ENCODE results near the gene CCNQ. TPM values are rescaled to one million over a fixed set of nuclear protein-coding genes. Genes with fewer than 3 reads are reported as not detected.

Gene CCNQ
- total RNA-seq, 2 experiments from 2014 or later = 22.5 to 23.8 TPM

DNA sequence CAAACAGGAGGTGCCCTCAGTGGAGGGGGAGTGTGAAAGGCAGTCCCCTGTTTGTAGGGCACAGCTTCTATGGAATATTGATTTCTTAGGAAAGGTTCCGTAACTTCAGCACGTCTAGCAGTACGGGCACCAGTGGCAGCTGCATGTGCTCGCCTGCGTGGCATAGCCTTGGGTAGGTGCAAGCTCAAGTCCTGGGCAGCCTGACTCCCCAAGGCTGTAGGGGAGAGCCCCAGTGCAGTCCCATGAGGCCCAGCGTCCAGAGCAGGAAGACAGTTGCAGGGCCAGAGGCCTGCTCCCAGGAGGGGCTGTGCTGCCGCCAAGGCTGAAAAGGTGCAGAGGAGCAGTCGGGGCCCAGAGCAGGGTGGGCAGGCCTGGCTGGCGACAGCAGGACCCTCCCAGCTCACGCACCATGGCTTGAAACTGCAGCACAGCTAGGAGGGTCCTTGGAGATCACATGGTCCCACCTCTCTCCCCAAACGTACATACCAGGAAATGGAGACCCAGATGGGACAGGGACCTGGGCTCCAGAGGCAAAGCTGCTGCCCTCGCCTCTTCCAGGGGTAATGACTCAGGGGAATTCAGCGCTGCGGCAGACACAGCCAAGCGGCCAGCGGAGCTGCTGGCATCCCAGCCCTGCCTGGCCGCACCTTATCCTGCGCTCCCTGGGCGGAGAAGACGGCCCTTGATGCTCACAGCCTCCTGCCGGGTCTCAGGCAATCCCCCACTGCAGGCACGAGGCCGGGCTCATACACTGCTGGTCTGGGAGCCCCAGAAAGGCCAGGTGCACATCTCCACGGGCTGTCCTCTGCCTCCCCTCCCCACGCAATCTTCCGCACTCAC is 42.0 kb upstream of the CCNQ start:
- Mint-ChIP-seq H3K9me3 (no peaks in the 10 kb centered on the region), H3K4me1 (peaks cover 8% of the 10 kb centered on the region), H3K27me3 (peaks cover 32% of the 10 kb centered on the region), H3K36me3 (ENCODE audit: low read depth) (no peaks in the 10 kb centered on the region), H3K27ac (no peak overlapping the region), H3K4me3 (no peak overlapping the region)
- POLR2A ChIA-PET = no interaction called here
- CTCF ChIA-PET = interaction anchor here (0.7 kb wide), 1 partner anchor 15 kb away, joined by 3 read pairs; no protein-coding TSS in a partner anchor
- no peak for DNase-seq

DNA sequence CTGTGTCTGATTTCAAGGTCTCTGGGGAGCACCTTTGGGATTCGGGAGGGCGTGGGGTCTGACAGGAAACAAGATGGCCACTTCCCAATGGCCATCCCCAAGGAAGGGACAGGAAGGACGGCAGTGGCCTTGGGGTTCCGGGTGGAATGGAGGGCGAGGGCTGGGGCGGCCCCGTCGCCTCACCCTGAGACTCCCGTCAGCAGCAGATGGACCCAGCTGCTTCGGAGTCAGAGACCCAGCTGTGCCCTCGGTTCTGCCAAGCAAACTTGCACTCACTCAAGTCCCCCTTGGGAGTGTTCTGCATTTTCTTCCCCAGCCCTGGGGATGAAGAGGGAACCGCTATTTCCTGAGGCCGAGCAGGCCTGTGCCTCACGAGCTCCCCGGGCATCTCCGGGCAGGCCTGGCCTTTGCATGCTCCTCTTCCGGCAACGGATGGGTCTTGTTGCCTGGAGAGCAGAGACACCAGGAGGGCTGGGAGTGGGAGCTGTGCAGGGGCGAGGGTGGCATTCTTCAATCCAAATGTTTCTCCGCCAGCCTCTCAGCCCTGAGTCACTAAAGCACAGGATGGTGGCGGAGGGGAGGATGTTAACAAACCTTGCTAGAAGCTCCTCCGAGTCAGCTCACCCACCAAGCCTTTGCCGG is 41.2 kb upstream of the CCNQ start:
- Mint-ChIP-seq H3K4me1 (peaks cover 8% of the 10 kb centered on the region), H3K27me3 (peaks cover 26% of the 10 kb centered on the region), H3K27ac (no peak overlapping the region), H3K4me3 (no peak overlapping the region), H3K9me3 (no peaks in the 10 kb centered on the region), H3K36me3 (ENCODE audit: low read depth) (no peaks in the 10 kb centered on the region)
- DNase-seq = no peak
- POLR2A ChIA-PET = no interaction called here
- CTCF ChIA-PET = interaction anchor here (0.7 kb wide), 1 partner anchor 16 kb away, joined by 3 read pairs; no protein-coding TSS in a partner anchor

DNA sequence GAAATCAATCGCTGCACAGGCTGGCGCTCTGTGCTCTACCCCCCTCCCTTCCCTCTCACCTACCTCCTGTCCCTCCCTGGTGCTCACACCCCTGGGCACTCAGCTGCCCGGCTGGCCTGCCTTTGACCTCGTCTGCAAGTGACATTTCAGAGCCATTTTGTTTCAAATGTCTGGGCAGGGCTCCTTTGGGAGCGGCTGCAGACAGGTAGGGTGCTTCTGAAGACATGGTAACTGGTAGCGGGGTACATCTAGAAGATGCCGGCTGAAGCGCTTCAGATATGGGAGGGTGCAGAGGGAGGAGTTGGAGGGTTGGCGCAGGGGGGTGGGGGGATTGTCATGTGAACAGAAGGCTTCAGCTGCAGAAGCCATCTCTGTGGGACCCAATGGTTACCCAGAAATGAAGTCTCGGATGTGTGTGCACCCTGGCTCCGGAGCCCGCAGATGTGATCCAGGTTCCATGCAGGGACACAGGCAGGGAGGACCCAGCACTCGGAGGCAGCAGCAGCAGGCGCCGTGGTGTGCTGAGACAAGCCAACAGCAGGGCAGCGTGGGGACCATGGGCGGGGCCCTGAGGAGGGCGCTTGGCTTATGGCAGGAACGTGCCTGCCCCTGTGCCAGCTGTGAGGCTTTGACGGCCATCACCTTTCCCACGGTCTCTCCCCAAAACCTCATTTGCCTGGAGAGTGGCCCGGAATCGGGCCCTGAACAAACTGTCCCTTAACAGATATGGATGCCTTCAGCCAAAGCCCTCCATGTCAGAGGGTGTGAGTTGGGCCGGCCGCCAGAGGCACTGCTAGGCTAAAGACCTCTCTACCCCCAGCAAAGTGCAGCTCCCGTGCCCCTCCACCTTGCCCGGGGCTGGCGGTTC is 40.5 kb upstream of the CCNQ start:
- H3K27ac Mint-ChIP-seq = no peak overlapping the region
- CTCF ChIA-PET = no interaction called here
- no peaks in the 10 kb centered on the region for H3K36me3 Mint-ChIP-seq (ENCODE audit: low read depth)
- POLR2A ChIA-PET = no interaction called here
- peaks cover 8% of the 10 kb centered on the region for H3K4me1 Mint-ChIP-seq
- H3K27me3 Mint-ChIP-seq = peaks cover 19% of the 10 kb centered on the region
- DNase-seq = no peak
- no peak overlapping the region for H3K4me3 Mint-ChIP-seq
- no peaks in the 10 kb centered on the region for H3K9me3 Mint-ChIP-seq

DNA sequence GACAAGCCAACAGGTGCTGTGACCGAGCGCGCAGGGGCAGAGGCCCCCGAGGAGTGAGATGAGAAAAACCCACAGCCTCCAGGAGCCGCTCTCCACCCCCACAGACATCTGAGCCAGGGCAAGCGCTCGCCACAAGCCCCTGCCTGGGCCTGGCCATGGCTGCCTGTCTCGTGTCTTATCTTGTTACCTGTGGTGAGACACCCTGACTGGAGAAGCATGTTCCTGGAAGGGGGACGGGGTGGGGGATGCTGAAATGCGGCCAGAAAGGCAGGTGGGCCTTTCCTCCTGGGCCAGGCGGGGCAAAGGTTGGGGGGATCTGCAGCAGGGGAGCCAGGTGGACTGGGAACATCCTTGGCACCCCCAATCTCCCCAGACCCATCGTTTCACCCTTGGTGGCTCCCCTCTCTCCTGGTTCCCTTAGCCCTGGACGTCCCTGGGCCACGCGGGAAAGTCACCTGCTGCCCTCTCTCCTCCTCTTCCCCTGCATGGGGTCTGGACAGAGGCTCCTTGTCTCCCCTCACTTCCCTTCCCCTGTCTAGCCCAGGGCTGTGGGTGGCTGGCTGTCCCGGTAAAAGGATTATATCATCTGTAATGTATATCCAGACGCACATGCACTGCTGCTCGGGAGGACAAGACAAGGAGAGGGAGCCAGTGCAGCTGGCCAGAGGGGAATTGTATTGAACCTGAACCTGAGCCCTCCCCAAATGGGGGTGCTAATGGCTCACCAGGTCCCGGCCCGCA is 39.7 kb upstream of the CCNQ start:
- DNase-seq = no peak
- CTCF ChIA-PET = no interaction called here
- Mint-ChIP-seq H3K27me3 (peaks cover 17% of the 10 kb centered on the region), H3K27ac (no peak overlapping the region), H3K9me3 (no peaks in the 10 kb centered on the region), H3K36me3 (ENCODE audit: low read depth) (no peaks in the 10 kb centered on the region), H3K4me1 (peaks cover 8% of the 10 kb centered on the region), H3K4me3 (no peak overlapping the region)
- POLR2A ChIA-PET = no interaction called here

DNA sequence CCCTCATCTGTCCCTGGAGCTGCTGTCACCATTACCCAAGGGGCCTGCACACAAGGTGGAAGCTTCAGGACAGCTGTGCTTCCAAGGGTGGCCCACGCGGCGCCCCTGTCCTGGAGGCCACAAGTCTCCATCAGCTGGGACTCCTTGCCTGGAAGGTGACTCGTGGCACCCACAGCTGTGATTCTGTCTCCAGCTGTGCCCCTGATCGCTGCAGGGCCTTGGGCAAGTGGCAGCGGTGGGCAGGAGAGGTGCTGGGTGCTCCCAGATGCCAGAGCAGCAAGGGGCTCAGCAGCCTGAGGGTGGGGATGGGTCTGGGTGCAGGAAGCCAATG is 39.1 kb upstream of the CCNQ start:
- ChIA-PET POLR2A (no interaction called here), CTCF (no interaction called here)
- Mint-ChIP-seq H3K9me3 (no peaks in the 10 kb centered on the region), H3K36me3 (ENCODE audit: low read depth) (no peaks in the 10 kb centered on the region), H3K27ac (no peak overlapping the region), H3K27me3 (peaks cover 14% of the 10 kb centered on the region), H3K4me1 (peaks cover 8% of the 10 kb centered on the region), H3K4me3 (no peak overlapping the region)
- no peak for DNase-seq

DNA sequence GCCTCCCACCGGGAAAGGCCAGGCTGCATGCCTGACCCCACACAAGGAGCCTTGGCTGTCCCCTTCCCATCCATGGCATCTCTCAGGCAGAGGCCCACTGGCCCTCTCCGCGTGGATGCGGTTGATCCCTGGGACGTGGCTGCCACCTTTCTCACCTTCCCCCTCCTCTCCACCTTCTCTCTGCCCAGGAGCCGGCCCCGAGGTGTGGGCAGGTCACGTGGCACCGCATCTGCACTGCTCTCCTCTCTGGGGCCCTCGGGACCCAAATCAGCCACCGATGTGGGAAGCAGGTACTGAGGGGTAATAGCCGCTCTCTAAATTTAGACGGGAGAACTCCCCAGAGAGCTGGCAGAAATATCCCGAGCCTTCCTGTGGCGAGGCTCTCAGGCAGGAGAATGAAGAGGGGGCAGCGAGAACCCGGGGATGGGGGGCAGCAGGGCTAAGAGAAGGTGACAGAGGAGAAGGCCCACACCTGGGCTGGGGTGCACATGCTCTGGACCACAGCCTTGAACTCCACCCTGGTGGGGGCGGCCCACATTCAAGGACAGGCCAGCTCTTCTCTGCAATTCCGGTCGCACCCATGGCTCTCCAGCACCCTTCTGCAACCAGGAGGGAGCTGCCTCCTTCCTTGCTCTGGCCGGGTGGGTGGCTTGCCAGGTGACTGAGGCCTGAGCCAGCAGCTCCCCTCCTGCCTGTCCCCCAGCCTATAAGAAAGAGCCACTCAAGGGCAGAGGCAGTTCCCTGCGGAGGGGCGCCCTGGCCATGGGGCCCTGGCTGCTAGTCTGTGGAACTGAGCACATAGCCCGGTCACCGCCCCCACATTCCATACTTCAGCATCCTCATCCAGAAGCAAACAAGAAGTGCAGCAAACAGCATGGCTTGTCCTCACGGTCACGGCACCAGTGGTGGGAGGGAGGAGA is 38.4 kb upstream of the CCNQ start:
- peaks cover 4% of the 10 kb centered on the region for H3K4me1 Mint-ChIP-seq
- H3K27ac Mint-ChIP-seq = no peak overlapping the region
- CTCF ChIA-PET = interaction anchor here (0.6 to 1.8 kb wide), 2 partner anchors 25 to 696 kb away, joined by 3 to 5 read pairs; no protein-coding TSS in a partner anchor
- H3K27me3 Mint-ChIP-seq = peaks cover 10% of the 10 kb centered on the region
- POLR2A ChIA-PET = no interaction called here
- no peak overlapping the region for H3K4me3 Mint-ChIP-seq
- no peaks in the 10 kb centered on the region for H3K36me3 Mint-ChIP-seq (ENCODE audit: low read depth)
- DNase-seq = no peak
- no peaks in the 10 kb centered on the region for H3K9me3 Mint-ChIP-seq

DNA sequence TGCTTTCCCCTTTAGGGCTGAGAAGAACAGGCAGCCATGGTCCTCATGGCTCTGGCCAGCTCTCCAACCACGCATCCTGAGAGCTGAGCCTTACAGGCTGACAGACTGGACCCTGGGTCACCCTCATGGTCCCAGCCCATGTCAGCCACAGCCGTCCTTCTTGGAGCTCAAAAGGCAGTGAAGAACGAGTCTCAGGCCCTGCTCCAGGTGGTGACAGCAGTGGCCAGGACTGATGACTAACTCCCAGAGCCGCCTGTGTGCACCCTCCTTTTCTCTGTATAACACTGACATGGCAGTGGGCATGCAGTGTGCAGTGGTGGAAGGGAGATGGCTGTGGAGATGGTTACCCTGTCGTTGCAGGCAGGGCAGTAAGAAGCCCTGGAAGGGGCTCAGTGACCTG is 37.8 kb upstream of the CCNQ start:
- H3K9me3 Mint-ChIP-seq = no peaks in the 10 kb centered on the region
- H3K27ac Mint-ChIP-seq = no peak overlapping the region
- ChIA-PET CTCF (interaction anchor here (1.8 kb wide), 1 partner anchor 695 kb away, joined by 5 read pairs; no protein-coding TSS in a partner anchor), POLR2A (no interaction called here)
- peaks cover 3% of the 10 kb centered on the region for H3K4me1 Mint-ChIP-seq
- peaks cover 9% of the 10 kb centered on the region for H3K27me3 Mint-ChIP-seq
- no peak for DNase-seq
- no peak overlapping the region for H3K4me3 Mint-ChIP-seq
- no peaks in the 10 kb centered on the region for H3K36me3 Mint-ChIP-seq (ENCODE audit: low read depth)

DNA sequence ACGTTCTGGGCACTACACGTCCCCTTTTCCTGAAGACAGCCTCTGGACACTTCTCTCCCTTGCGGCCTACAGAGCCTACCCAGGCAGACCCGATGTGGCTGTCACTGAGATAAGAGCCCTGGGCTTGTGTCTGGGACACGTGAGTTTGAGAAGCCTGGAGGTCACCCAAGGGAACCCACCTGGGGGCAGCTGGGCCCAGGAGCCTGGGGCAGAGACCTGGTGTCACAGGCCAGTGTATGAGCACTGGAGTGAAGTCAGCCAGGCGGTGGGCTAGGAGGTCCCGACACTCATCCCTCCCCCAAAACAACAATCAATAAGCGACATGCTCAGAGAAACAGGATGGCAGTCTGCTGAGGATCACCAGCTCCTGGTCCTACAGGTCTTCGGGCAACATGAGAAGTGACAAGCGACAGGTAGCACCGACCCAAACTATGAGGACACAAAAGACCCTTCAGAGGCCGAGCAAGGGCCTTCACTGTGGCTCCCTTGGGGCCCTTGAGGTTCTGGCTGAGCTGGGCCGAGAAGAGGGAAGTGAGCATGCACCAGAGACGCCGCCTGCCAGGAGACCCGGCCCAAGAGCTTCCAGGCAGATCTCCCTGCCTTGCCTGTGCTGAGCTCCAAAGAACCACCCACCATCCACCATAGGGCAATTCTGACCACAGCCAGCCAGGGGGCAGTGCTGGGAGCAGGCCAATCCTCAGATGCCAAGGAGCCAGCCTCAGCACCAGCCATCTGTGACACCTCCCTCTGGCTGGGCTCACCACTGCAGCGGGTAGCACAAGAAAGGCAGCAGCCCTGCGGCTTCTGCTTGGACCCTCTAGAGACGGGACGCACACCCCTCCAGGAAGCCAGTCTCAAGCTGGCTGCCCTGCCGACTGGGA is 37.1 kb upstream of the CCNQ start:
- DNase-seq = peak; percentile 20
- peaks cover 4% of the 10 kb centered on the region for H3K27me3 Mint-ChIP-seq
- H3K4me3 Mint-ChIP-seq = no peak overlapping the region
- POLR2A ChIA-PET = no interaction called here
- no peaks in the 10 kb centered on the region for H3K9me3 Mint-ChIP-seq
- no peaks in the 10 kb centered on the region for H3K36me3 Mint-ChIP-seq (ENCODE audit: low read depth)
- CTCF ChIA-PET = interaction anchor here (0.8 to 1.8 kb wide), 3 partner anchors 14 to 694 kb away, joined by 3 to 5 read pairs (median 4); no protein-coding TSS in a partner anchor
- no peaks in the 10 kb centered on the region for H3K4me1 Mint-ChIP-seq
- no peak overlapping the region for H3K27ac Mint-ChIP-seq

DNA sequence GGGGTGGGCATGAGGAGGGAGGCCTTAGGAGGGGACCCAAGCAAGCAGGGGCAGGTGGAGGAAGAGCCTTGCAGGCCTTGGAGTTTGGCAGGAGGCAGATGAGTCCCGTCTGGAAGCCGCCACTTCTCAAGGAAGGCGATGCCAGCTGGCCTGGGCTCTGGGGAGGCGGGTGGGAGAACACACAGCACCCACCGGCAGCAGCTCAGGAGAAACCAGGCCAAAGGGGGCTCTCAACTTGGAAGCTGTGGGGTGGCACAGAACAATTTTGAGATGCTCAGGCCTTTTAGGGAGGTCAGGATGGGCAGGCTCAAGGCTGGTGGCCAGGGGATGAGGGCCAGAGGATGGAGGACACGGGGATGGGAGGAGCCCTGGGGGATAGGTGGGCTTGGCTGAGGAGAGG is 36.4 kb upstream of the CCNQ start:
- peaks cover 5% of the 10 kb centered on the region for H3K27me3 Mint-ChIP-seq
- DNase-seq = no peak
- ChIA-PET CTCF (interaction anchor here (1.7 kb wide), 1 partner anchor 14 kb away, joined by 4 read pairs; no protein-coding TSS in a partner anchor), POLR2A (no interaction called here)
- H3K9me3 Mint-ChIP-seq = no peaks in the 10 kb centered on the region
- no peaks in the 10 kb centered on the region for H3K36me3 Mint-ChIP-seq (ENCODE audit: low read depth)
- no peak overlapping the region for H3K4me3 Mint-ChIP-seq
- H3K4me1 Mint-ChIP-seq = no peaks in the 10 kb centered on the region
- no peak overlapping the region for H3K27ac Mint-ChIP-seq

DNA sequence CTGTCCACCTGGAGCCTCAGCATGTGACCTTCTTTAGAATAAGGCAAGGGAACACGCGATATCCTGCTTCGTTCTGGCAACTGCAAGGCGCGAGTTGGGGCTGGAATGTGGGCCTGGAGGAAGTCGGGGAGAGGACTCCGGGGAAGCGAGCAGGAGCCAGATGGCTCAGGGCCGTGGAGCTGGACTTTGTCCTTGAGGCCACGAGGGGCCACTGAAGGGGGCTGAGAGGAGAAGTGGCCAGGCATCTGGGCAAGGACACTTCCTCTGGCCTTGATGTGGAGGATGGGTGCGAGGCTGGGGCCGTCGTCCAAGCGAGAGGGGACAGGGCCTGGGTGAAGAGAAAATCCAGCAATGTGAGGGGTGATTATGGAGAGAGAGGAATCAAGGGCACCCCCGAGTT is 35.9 kb upstream of the CCNQ start:
- H3K36me3 Mint-ChIP-seq (ENCODE audit: low read depth) = no peaks in the 10 kb centered on the region
- DNase-seq = no peak
- ChIA-PET POLR2A (no interaction called here), CTCF (interaction anchor here (1.7 kb wide), 1 partner anchor 15 kb away, joined by 4 read pairs; no protein-coding TSS in a partner anchor)
- no peak overlapping the region for H3K27ac Mint-ChIP-seq
- H3K4me3 Mint-ChIP-seq = no peak overlapping the region
- no peaks in the 10 kb centered on the region for H3K9me3 Mint-ChIP-seq
- no peaks in the 10 kb centered on the region for H3K4me1 Mint-ChIP-seq
- peaks cover 5% of the 10 kb centered on the region for H3K27me3 Mint-ChIP-seq

DNA sequence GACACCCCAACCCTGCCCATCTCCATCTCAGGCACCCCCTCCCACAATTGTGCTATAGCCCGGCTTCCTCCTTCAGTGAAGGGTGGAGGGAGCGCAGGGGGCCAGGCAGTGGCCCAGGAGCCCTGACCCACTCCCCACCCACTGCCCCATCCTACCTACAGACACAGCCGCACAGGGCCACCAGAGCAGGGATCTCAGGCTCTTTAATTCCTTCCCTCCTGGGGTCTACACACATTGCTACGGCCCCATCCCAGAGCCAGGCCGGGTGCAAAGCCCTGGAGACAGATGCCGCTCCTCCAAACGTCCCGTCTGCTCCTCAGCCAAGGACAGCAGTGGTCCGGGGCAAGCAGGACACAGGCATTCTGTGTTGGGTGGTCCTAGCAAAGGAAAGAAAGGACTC is 35.3 kb upstream of the CCNQ start:
- H3K4me3 Mint-ChIP-seq = no peak overlapping the region
- H3K4me1 Mint-ChIP-seq = no peaks in the 10 kb centered on the region
- ChIA-PET CTCF (no interaction called here), POLR2A (no interaction called here)
- peaks cover 5% of the 10 kb centered on the region for H3K27me3 Mint-ChIP-seq
- no peak for DNase-seq
- no peaks in the 10 kb centered on the region for H3K36me3 Mint-ChIP-seq (ENCODE audit: low read depth)
- H3K9me3 Mint-ChIP-seq = no peaks in the 10 kb centered on the region
- no peak overlapping the region for H3K27ac Mint-ChIP-seq
